GM23248 (cell line): ENCODE results near the gene OLIG1. TPM values are rescaled to one million over a fixed set of nuclear protein-coding genes. Genes with fewer than 3 reads are reported as not detected.

ENCODE experiments used
- DNase-seq: peaks from one replicate; pipeline ENCODE4 v3.0.0-alpha.2; 2015
- H2AFZ ChIP-seq: fragments of 200-600 bp; sonication (generic); 2 replicates; pipeline ENCODE4 v1.6.1; 2016; ENCODE audit warnings: antibody characterized with exemption
- H3F3A ChIP-seq: fragments of 200-600 bp; sonication (generic); 2 replicates; pipeline ENCODE4 v1.6.1; 2016; ENCODE audit warnings: mild to moderate bottlenecking, antibody characterized with exemption, mixed run types; ENCODE audit not compliant: insufficient read depth
- H3K27ac ChIP-seq: fragments of 200-600 bp; sonication (generic); 2 replicates; pipeline ENCODE4 v1.5.1; 2016; ENCODE audit warnings: mild to moderate bottlenecking
- H3K27me3 ChIP-seq: fragments of 200-600 bp; sonication (generic); replicated peaks from 2 replicates; pipeline ENCODE4 v1.6.1; 2016; ENCODE audit warnings: mild to moderate bottlenecking; ENCODE audit not compliant: insufficient read depth
- H3K36me3 ChIP-seq: fragments of 200-600 bp; sonication (generic); 2 replicates; pipeline ENCODE4 v1.6.1; 2016; ENCODE audit warnings: low read depth, mild to moderate bottlenecking
- H3K4me1 ChIP-seq: fragments of 200-600 bp; sonication (generic); 2 replicates; pipeline ENCODE4 v1.6.1; 2016; ENCODE audit warnings: mild to moderate bottlenecking; ENCODE audit not compliant: insufficient read depth
- H3K4me2 ChIP-seq: fragments of 200-600 bp; sonication (generic); one replicate; pipeline ENCODE4 v1.6.1; 2016; ENCODE audit warnings: mild to moderate bottlenecking; ENCODE audit not compliant: unreplicated experiment
- H3K4me3 ChIP-seq: fragments of 200-600 bp; sonication (generic); 2 replicates; pipeline ENCODE4 v1.5.1; 2016; ENCODE audit warnings: mild to moderate bottlenecking
- H3K79me2 ChIP-seq: fragments of 200-600 bp; sonication (generic); 2 replicates; pipeline ENCODE4 v1.6.1; 2016; ENCODE audit warnings: mild to moderate bottlenecking; ENCODE audit not compliant: insufficient read depth
- H3K9ac ChIP-seq: fragments of 200-600 bp; sonication (generic); 2 replicates; pipeline ENCODE4 v1.6.1; 2016; ENCODE audit warnings: mild to moderate bottlenecking
- H3K9me2 ChIP-seq: fragments of 200-600 bp; sonication (generic); 2 replicates; pipeline ENCODE4 v1.6.1; 2016; ENCODE audit warnings: mixed run types, mild to moderate bottlenecking, moderate library complexity; ENCODE audit not compliant: insufficient read depth
- H3K9me3 ChIP-seq: fragments of 200-600 bp; sonication (generic); one replicate; pipeline ENCODE4 v1.6.1; 2017; ENCODE audit warnings: low read depth
- H4K20me1 ChIP-seq: fragments of 200-600 bp; sonication (generic); 2 replicates; pipeline ENCODE4 v1.6.0; 2016; ENCODE audit not compliant: insufficient read depth
- EZH2 ChIP-seq: fragments of 200-600 bp; sonication (generic); IDR thresholded peaks from 2 replicates; pipeline ENCODE4 v1.6.1; 2018; ENCODE audit warnings: antibody characterized with exemption, mild to moderate bottlenecking; ENCODE audit not compliant: insufficient read depth, poor library complexity, severe bottlenecking
- EZH2phosphoT487 ChIP-seq: fragments of 200-600 bp; sonication (generic); IDR thresholded peaks from 2 replicates; pipeline ENCODE4 v1.6.1; 2018; ENCODE audit warnings: antibody characterized with exemption, moderate library complexity, mild to moderate bottlenecking, low read depth; ENCODE audit not compliant: insufficient read depth
- WGBS, 2 experiments: methylation state at CpG; one replicate each; pipeline ENCODE4 v1.1.6; 2015 to 2017; ENCODE audit warnings: low lambda C conversion rate in 2 of 2, low coverage in 1 of 2; ENCODE audit errors: missing lambda C conversion rate in 2 of 2; 5-methylcytosine and 5-hydroxymethylcytosine counted together
- in situ Hi-C: fragments of 300-500 bp; cut with MboI; formaldehyde crosslinking; loops from 2 replicates; pipeline ENCODE4 v1.15.0; 2020
- polyA plus RNA-seq: library from polyadenylated mRNA; unstranded; fragments of >200 nt; fragmentation: Nextera tagmentation; extraction: Ambion mirVana; gene quantifications from 2 replicates; pipeline ENCODE4 v1.2.1, GENCODE V29; 2016
- total RNA-seq: library from RNA; depleted of rRNA; stranded (reverse); fragments of >200 nt; shearing (Covaris generic); gene quantifications from 2 replicates; pipeline ENCODE4 v1.2.3, GENCODE V29; 2014

Gene OLIG1
- total and polyA plus RNA-seq, 2 experiments from 2014 or later: not detected

DNA sequence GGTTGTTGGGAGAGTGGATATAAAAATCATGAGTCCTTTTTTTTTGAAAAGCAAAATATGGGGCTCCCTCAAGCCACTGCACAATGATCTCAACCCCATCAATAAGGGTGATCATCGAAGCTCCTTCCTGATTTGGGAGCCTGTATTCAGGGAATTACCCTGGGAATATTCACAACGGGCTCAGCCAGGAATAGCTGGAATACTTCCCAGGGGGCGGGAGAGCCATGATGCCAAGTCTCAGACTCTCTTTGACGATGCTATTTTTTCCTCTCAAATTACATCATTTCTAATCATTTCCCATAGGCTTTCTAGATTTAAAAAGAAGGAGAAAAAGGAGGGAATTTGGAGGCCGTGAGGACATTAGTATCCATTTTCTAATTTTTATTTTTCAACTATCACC lies 18.4 kb downstream of the OLIG1 start:
- Histone ChIP-seq H3K9ac (no peak overlapping the region), H3K4me1 (no peaks in the 10 kb centered on the region), H3K79me2 (no peaks in the 10 kb centered on the region), H3K9me2 (no peaks in the 10 kb centered on the region), H3K27me3 (peaks cover 22% of the 10 kb centered on the region), H3F3A (no peaks in the 10 kb centered on the region), H3K36me3 (no peaks in the 10 kb centered on the region), H3K4me2 (no peak overlapping the region), H3K4me3 (no peak overlapping the region), H2AFZ (no peak overlapping the region), H3K9me3 (no peaks in the 10 kb centered on the region), H4K20me1 (no peaks in the 10 kb centered on the region), H3K27ac (no peak overlapping the region)
- in situ Hi-C loops: no loop called here
- WGBS, 2 experiments: 19 to 23% methylated on average over 5 of the region's 5 CpGs
- no peak for DNase-seq
- no peak for TF ChIP-seq EZH2
- no peak for TF ChIP-seq EZH2phosphoT487

DNA sequence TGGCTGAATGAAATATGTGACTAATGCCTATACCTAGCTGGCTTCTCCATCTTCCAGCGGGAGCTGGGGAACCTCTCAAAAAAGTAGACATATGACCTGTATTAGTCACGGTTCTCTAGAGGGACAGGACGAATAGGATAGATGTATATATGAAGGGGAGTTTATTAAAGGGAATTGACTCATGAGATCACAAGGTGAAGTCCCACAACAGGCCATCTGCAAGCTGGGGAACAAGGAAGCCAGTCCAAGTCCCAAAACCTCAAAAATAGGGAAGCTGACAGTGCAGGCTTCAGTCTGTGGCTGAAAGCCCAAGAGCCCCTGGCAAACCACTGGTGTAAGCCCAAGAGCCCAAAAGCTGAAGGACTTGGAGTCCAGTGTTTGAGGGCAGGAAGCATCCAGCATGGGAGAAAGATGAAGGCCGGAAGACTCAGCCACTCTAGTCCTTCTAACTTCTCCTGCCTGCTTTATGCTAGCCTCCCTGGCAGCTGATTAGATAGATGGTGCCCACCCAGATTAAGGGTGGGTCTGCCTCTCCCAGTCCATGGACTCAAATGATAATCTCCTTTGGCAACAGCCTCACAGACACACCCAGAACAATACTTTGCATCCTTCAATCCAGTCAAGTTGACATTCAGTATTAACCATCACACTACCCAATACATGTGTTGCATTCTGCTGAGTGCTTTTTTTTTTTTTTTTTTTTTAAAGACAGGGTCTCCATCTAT lies 19.6 kb downstream of the OLIG1 start:
- TF ChIP-seq EZH2phosphoT487 (no peak), EZH2 (no peak)
- in situ Hi-C loops: no loop called here

DNA sequence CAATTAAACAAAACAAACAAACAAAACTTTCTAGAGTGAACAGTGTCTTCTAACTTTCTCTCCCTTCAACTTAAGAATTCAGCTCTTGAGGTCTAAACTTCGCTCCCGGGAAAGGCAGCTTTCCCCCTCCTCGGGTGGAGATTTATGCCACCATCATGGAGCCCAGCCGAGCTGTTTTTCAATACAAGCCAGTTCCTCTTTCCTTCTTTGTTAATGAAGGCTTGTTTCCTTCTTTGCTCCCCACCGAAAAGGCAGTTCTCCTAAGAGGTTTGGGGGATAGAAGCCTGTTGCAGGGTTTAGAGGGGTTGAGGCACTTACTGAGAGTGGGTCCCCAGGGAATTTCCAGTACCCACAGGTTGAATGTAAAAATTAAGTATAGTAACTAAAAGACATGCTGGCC lies 26.5 kb downstream of the OLIG1 start:
- H3K9ac ChIP-seq: no peak overlapping the region
- no peaks in the 10 kb centered on the region for H3K36me3 ChIP-seq
- H3K9me3 ChIP-seq: no peaks in the 10 kb centered on the region
- H3K27me3 ChIP-seq: peaks cover 52% of the 10 kb centered on the region
- H2AFZ ChIP-seq: no peak overlapping the region
- H3K4me3 ChIP-seq: no peak overlapping the region
- TF ChIP-seq EZH2: no peak
- TF ChIP-seq EZH2phosphoT487: no peak
- 11 to 16% methylated on average over 5 of the region's 5 CpGs for WGBS, 2 experiments
- H3K27ac ChIP-seq: no peak overlapping the region
- no peaks in the 10 kb centered on the region for H3F3A ChIP-seq
- in situ Hi-C loops: no loop called here
- no peaks in the 10 kb centered on the region for H3K4me1 ChIP-seq
- H3K79me2 ChIP-seq: no peaks in the 10 kb centered on the region
- H4K20me1 ChIP-seq: no peaks in the 10 kb centered on the region
- H3K9me2 ChIP-seq: no peaks in the 10 kb centered on the region
- no peak for DNase-seq
- H3K4me2 ChIP-seq: no peak overlapping the region

More for the DNA sequence above, 19.6 kb downstream of the OLIG1 start:
- no peaks in the 10 kb centered on the region for H4K20me1 ChIP-seq
- H3K36me3 ChIP-seq: no peaks in the 10 kb centered on the region
- H3K27ac ChIP-seq: no peak overlapping the region
- DNase-seq: no peak
- no peak overlapping the region for H3K9ac ChIP-seq
- H2AFZ ChIP-seq: no peak overlapping the region
- 53 to 63% methylated on average over 4 of the region's 4 CpGs for WGBS, 2 experiments
- peaks cover 22% of the 10 kb centered on the region for H3K27me3 ChIP-seq
- no peak overlapping the region for H3K4me3 ChIP-seq
- H3K9me3 ChIP-seq: no peaks in the 10 kb centered on the region
- H3F3A ChIP-seq: no peaks in the 10 kb centered on the region
- no peaks in the 10 kb centered on the region for H3K4me1 ChIP-seq
- no peak overlapping the region for H3K4me2 ChIP-seq
- no peaks in the 10 kb centered on the region for H3K79me2 ChIP-seq
- no peaks in the 10 kb centered on the region for H3K9me2 ChIP-seq

DNA sequence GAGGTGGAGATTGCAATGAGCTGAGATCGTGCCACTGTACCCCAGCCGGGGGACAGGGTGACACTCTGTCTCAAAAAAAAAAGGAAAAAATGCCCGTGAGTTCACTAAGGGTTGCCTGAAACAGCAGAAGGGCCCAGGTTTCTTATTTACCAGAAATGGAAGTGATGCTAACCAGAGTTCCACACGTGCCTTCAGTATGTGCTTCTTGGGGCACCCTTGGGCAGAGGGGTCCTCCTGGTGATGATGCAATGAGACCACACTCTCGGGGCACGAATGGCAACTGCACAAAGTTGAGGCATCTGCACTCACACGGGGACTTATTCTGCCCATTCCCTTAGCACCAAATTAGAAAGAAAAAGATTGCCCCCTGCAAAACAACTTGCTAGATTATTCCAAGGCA lies 29.2 kb downstream of the OLIG1 start:
- Histone ChIP-seq H3F3A (no peaks in the 10 kb centered on the region), H3K79me2 (no peaks in the 10 kb centered on the region), H3K4me1 (no peaks in the 10 kb centered on the region), H3K4me3 (no peak overlapping the region), H3K9ac (no peak overlapping the region), H4K20me1 (no peaks in the 10 kb centered on the region), H3K27ac (no peak overlapping the region), H3K27me3 (peaks cover 60% of the 10 kb centered on the region), H2AFZ (no peak overlapping the region), H3K4me2 (no peak overlapping the region), H3K9me3 (no peaks in the 10 kb centered on the region), H3K9me2 (no peaks in the 10 kb centered on the region), H3K36me3 (no peaks in the 10 kb centered on the region)
- WGBS, 2 experiments: 22 to 30% methylated on average over 7 of the region's 7 CpGs
- no peak for DNase-seq
- TF ChIP-seq EZH2: no peak
- no peak for TF ChIP-seq EZH2phosphoT487
- in situ Hi-C loops: no loop called here
